C4-2B (cell line): ENCODE data around the gene DBP.

ENCODE experiments used
- ZFX ChIP-seq: fragments of 450-650 bp; IDR thresholded peaks from 2 replicates; pipeline ENCODE4 v1.6.1; 2017
- TF ChIP-seq, protein P1 (sequence below): fragments of 450-650 bp; conservative IDR thresholded peaks from 2 replicates; pipeline ENCODE4 v1.5.1; 2017; ENCODE audit warnings: mild to moderate bottlenecking

DNA sequence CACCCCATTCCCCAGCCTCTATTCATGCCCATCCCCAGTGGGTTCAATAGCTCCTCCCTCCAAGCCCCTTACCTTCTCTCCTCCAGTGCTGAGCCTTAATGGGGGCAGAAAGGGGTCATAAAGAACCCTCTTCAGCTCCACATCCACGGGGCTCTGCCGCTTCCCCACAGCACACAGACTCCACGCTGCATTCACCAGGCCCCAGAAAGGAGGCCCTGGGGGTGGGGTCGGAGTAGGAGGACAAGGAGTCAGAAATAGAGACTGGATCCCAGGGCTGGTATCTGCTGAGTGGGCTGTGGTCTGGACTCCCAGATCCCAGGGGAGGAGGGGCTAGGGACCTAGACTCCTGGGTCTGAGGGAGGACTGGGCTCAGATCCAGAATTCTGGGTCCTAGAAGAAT, 7.2 kb upstream of the DBP start:
- TF ChIP-seq, protein P1, sequence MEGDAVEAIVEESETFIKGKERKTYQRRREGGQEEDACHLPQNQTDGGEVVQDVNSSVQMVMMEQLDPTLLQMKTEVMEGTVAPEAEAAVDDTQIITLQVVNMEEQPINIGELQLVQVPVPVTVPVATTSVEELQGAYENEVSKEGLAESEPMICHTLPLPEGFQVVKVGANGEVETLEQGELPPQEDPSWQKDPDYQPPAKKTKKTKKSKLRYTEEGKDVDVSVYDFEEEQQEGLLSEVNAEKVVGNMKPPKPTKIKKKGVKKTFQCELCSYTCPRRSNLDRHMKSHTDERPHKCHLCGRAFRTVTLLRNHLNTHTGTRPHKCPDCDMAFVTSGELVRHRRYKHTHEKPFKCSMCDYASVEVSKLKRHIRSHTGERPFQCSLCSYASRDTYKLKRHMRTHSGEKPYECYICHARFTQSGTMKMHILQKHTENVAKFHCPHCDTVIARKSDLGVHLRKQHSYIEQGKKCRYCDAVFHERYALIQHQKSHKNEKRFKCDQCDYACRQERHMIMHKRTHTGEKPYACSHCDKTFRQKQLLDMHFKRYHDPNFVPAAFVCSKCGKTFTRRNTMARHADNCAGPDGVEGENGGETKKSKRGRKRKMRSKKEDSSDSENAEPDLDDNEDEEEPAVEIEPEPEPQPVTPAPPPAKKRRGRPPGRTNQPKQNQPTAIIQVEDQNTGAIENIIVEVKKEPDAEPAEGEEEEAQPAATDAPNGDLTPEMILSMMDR, result no peak
- TF ChIP-seq ZFX, result no peak
